GM12873 (cell line): ENCODE data around the gene ARSK.

ENCODE experiments used
- TF ChIP-seq, protein P1 (sequence below): IDR thresholded peaks from 2 replicates; pipeline ENCODE4 v1.5.1; 2012; ENCODE audit warnings: low read depth, mild to moderate bottlenecking, moderate library complexity, low read length, control low read depth; ENCODE audit not compliant: insufficient read depth; ENCODE audit errors: missing control alignments

ARSK gene

DNA sequence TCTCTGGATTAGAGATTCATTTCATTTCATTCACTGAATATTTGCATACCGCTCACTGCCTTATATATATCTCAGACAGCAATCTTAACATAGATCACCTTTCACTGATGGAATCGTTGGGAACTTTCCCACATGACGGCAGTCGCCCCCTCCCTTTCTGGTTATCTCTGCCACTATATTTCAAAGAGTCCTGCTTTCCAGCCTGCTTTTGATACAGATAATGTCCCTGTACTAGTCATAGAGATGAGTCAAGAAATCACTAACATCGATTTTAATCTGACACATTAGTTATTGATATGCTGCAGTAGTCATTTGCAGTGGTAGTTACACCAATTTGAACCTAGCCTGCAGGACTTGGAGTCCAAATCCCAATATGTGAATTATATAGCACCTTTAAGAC lies 8.5 kb downstream of the ARSK start:
- TF ChIP-seq, protein P1, sequence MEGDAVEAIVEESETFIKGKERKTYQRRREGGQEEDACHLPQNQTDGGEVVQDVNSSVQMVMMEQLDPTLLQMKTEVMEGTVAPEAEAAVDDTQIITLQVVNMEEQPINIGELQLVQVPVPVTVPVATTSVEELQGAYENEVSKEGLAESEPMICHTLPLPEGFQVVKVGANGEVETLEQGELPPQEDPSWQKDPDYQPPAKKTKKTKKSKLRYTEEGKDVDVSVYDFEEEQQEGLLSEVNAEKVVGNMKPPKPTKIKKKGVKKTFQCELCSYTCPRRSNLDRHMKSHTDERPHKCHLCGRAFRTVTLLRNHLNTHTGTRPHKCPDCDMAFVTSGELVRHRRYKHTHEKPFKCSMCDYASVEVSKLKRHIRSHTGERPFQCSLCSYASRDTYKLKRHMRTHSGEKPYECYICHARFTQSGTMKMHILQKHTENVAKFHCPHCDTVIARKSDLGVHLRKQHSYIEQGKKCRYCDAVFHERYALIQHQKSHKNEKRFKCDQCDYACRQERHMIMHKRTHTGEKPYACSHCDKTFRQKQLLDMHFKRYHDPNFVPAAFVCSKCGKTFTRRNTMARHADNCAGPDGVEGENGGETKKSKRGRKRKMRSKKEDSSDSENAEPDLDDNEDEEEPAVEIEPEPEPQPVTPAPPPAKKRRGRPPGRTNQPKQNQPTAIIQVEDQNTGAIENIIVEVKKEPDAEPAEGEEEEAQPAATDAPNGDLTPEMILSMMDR = no peak

DNA sequence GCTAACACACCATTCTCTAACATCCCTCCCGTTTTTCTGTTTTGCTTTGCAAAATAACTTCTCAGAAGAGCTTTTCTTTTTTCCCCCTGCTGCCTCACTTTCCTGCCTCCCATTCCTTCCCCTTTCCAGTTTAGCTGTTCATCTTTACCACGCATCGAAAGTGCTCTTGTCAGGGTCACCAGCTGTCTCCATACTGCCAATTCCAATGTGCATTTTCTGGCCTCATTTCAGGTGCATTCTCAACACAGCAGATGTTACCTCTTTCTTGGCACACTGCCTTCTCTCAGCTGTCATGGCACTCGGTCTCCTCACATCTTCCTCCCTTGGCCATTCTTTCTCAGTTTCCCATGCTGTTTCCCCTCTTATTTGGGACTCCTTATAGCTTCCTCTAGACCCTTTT lies 9.5 kb downstream of the ARSK start:
- TF ChIP-seq, protein P1 = no peak

DNA sequence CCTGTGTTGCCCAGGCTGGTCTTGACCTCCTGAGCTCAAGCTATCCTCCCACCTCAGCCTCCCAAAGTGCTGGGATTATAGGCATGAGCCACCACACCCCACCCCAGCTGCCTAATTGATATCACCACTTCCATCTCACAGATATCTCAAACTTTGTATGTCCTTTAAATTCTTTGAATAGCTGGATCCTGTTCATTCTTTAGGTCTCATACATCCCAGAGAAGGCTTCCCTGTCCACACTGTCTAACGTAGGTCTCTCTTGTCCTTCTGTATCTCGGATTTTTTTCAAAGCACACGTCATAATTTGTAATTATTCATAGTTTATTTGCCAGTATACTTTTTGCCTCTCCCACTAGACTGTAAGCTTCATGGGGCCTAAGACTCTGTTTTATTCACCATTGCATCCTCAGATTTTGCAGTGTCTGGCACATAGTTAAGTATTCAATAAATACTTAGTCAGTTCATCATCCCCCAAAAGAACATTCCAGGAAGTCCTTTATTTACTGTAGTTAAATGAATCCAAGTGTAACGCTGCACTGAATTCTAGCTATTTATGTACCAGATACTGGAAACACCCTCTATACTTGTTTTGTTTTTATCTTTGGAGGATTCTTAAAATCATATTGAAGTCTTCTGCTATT lies 10.5 kb downstream of the ARSK start:
- TF ChIP-seq, protein P1 = no peak

DNA sequence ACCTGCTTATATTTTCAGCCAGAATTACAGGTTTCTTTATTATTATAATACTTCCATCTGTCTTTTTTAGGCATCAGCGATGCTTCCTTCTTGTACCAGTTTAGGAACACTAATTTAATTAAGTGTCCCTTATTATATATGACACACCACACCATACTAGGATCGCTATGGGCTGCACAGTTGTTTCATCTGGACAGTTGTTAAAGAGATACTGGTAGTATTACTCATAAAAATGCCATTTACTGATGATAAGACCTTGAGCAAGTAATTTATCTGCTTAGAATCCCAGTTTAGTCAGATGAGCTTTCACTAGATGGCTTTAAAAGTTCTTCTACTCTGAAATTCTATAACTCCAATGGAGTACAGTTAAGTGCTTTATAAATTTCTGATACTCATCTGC lies 17.1 kb downstream of the ARSK start:
- TF ChIP-seq, protein P1 = no peak

DNA sequence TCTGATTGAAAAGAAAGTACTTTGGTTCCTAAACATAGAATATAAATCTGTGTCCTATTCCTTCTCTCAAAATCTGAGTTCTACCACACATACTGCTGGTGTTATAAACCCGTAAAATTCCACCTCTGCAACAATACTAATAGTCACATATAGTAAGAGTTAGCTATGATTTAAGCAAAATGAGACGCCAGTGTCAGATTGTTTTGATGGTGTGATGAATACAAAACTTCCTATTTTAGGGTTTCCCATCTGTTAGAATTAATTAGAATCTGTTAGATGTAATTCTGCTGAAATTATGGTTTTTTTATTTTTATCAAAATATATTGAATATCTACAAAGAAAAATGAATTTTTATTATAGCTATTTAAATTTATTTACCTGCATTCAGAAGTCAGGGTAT lies 26.7 kb downstream of the ARSK start:
- TF ChIP-seq, protein P1 = no peak

DNA sequence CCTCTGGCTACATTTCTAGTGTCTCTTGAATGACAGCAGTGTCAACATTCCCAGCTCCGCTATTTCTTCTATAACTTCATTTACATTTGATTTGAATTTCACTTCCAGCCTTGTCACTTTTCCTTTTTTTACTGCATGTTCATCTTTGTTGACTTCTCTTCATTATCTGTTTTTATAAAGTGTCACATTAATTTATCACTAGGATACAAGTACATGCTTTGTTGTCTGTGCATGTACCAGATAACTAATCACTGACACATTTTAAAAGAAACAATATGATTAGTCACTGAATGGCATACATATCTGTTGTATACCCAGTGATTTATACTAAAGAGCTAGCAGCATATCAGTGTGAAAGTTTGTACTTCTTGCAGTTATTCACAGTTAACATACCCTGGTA lies 29.1 kb downstream of the ARSK start:
- TF ChIP-seq, protein P1 = no peak

DNA sequence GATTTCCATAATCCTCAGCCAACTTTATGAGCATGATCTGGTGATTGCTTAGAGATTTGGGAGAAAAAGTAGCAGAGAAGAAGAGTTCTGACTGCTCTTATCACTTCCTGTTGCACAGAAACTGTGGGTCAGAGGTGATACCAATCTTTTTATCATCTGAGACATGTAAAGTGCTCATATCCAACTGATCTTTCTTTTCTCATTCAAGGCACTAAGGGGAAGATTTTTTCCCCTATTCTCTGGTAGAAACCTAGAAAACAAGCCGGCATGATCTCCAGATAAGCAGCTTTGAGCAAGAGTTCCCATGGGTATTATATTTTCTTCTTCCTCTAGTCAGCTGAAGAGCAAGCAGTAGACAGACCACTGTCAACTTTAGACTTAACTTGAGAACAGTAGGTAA lies 36.0 kb downstream of the ARSK start:
- TF ChIP-seq, protein P1 = no peak
